ENCODE results near the gene JAG1. TPM values are rescaled to one million over a fixed set of nuclear protein-coding genes. Genes with fewer than 3 reads are reported as not detected.

Gene JAG1
- total and polyA plus RNA-seq, 2 experiments from 2014 or later: 18.3 to 53.2 TPM

DNA sequence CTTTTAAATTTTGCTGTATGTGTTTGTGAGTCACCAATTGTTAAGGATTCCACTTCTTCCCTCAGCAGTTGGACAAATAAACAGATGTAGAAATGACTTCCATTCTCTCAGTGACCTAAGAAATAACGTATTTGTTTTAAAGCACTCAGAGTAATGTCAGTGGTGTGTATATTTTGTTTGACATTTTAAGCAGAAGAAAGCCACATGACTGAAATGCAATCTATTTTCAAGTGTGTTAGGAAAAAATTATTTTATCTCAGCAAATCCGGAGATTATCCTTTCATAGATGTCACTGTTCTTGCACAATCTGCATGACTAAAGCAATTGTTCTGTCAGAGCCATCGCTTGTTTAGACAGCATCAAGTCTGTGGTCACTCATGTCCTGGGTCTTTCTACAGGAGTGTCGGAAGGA lies 77.1 kb downstream of the JAG1 start:
- DNase-seq (ENCODE audit: low read depth in 1 of 2, low spot score in 1 of 2): peak in 1 of 2 donors; percentile 77
- Histone ChIP-seq H3K27ac (no peak overlapping the region), H3K4me1 (ENCODE audit: low read depth) (no peaks in the 10 kb centered on the region), H3K27me3 (no peaks in the 10 kb centered on the region), H3K36me3 (no peaks in the 10 kb centered on the region), H3K4me3 (no peak overlapping the region), H3K9me3 (ENCODE audit: low read depth) (no peaks in the 10 kb centered on the region)
- TF ChIP-seq, protein P1, sequence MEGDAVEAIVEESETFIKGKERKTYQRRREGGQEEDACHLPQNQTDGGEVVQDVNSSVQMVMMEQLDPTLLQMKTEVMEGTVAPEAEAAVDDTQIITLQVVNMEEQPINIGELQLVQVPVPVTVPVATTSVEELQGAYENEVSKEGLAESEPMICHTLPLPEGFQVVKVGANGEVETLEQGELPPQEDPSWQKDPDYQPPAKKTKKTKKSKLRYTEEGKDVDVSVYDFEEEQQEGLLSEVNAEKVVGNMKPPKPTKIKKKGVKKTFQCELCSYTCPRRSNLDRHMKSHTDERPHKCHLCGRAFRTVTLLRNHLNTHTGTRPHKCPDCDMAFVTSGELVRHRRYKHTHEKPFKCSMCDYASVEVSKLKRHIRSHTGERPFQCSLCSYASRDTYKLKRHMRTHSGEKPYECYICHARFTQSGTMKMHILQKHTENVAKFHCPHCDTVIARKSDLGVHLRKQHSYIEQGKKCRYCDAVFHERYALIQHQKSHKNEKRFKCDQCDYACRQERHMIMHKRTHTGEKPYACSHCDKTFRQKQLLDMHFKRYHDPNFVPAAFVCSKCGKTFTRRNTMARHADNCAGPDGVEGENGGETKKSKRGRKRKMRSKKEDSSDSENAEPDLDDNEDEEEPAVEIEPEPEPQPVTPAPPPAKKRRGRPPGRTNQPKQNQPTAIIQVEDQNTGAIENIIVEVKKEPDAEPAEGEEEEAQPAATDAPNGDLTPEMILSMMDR (IDR thresholded peaks at IDR 0.05; ENCODE audit: low read depth, low read length): no peak

DNA sequence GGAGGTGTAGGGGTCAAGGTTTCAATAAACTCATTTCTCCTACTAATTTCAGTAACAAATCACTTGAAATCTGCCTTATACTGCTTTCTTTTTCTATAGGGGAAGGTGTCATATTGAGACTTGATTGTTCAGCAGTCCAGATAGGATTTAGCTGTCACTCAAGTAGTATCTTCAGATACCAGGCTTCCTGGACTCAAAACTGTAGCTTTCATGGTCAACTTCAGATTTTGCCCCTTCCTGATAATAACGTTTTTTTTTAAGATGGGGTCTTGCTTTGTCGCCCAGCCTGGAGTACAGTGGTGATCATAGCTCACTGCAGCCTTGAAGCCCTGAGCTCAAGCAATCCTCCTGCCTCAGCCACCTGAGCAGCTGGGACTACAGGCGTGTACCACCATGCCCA lies 77.8 kb downstream of the JAG1 start:
- Histone ChIP-seq H3K36me3 (no peaks in the 10 kb centered on the region), H3K9me3 (ENCODE audit: low read depth) (no peaks in the 10 kb centered on the region), H3K27ac (no peak overlapping the region), H3K4me3 (no peak overlapping the region), H3K4me1 (ENCODE audit: low read depth) (no peaks in the 10 kb centered on the region), H3K27me3 (no peaks in the 10 kb centered on the region)
- DNase-seq (ENCODE audit: low read depth in 1 of 2, low spot score in 1 of 2): no peak
- TF ChIP-seq, protein P1 (IDR thresholded peaks at IDR 0.05; ENCODE audit: low read depth, low read length): no peak

DNA sequence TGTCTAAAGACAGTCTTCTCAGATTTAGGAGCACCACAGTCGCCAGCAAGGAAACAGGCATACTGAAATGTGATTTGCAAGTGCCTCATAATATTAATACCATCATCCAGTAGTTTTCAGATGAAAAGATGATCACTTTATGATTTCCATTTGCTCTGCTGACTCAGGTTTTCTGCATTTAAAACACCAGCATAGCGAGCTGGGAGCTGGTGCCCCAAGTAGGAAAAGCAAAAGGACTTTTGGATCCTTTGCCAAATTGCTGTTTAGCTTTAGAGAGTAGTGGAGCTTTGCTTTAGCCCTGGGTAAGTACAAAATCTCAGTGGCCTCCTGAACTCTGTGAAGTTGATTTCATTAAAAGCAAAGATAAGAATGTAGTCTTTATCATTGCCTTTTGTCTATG lies 78.5 kb downstream of the JAG1 start:
- no peak for DNase-seq (ENCODE audit: low read depth in 1 of 2, low spot score in 1 of 2)
- Histone ChIP-seq H3K9me3 (ENCODE audit: low read depth) (no peaks in the 10 kb centered on the region), H3K4me3 (no peak overlapping the region), H3K36me3 (no peaks in the 10 kb centered on the region), H3K27me3 (no peaks in the 10 kb centered on the region), H3K27ac (no peak overlapping the region), H3K4me1 (ENCODE audit: low read depth) (no peaks in the 10 kb centered on the region)
- TF ChIP-seq, protein P1 (IDR thresholded peaks at IDR 0.05; ENCODE audit: low read depth, low read length): no peak

- Histone ChIP-seq H3K27ac (no peak overlapping the region), H3K36me3 (no peaks in the 10 kb centered on the region), H3K4me1 (ENCODE audit: low read depth) (no peaks in the 10 kb centered on the region), H3K9me3 (ENCODE audit: low read depth) (no peaks in the 10 kb centered on the region), H3K27me3 (no peaks in the 10 kb centered on the region), H3K4me3 (no peak overlapping the region)
- TF ChIP-seq, protein P1 (IDR thresholded peaks at IDR 0.05; ENCODE audit: low read depth, low read length): no peak
- no peak for DNase-seq (ENCODE audit: low read depth in 1 of 2, low spot score in 1 of 2)
These were observed 79.4 kb downstream of the JAG1 start for GRCh38 chr20:10594296-10594868.

DNA sequence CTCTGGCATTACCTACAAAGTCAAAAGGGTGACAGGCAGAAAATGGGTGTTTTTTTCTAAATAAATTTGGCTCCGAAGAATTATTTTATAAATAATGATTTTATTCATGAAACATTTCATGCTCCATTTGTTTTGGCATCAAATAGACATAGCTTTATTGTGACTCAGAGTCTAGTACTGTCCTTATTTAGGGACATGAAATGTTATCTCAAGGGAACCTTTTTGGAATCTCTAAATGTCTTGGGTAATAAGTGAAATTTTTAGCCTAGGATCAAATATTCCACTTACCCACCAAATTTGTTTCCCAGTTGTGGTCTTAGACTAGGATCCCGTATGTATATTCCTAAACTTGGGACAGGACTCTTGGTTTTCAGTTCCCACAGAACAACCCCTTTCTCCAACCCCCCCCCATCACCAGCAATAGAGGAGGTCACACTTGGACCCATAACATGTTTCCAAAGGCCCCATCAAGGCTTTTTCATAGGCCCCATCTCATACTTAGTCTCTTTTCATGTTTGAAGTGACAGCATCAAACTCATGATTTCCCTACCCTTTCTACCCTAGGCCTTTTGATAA lies 81.8 kb downstream of the JAG1 start:
- Histone ChIP-seq H3K27me3 (no peaks in the 10 kb centered on the region), H3K9me3 (ENCODE audit: low read depth) (no peaks in the 10 kb centered on the region), H3K4me1 (ENCODE audit: low read depth) (no peaks in the 10 kb centered on the region), H3K27ac (no peak overlapping the region), H3K4me3 (no peak overlapping the region), H3K36me3 (no peaks in the 10 kb centered on the region)
- TF ChIP-seq, protein P1 (IDR thresholded peaks at IDR 0.05; ENCODE audit: low read depth, low read length): no peak
- no peak for DNase-seq (ENCODE audit: low read depth in 1 of 2, low spot score in 1 of 2)

Measured in cardiac muscle cell (in vitro differentiated cells and primary cell).